DMS114 treated with DMSO at 0.1 percent for 48 hours (cell line): ENCODE measurements around the gene GRXCR2.
"Not testable (repeated sequence)": the region's sequence is repeated elsewhere in the genome, so short reads cannot be mapped to it uniquely, and the experiment has no call there.

Experiments
- DNase-seq: peaks from one replicate; lab custom pipeline; 2025; ENCODE audit not compliant: unreplicated experiment; lab: John Stamatoyannopoulos, UW

The GRXCR2 gene

GRCh38 chr5:145838276-145838675, 34.5 kb downstream of the GRXCR2 start:
- DNase-seq: no peak

DNA sequence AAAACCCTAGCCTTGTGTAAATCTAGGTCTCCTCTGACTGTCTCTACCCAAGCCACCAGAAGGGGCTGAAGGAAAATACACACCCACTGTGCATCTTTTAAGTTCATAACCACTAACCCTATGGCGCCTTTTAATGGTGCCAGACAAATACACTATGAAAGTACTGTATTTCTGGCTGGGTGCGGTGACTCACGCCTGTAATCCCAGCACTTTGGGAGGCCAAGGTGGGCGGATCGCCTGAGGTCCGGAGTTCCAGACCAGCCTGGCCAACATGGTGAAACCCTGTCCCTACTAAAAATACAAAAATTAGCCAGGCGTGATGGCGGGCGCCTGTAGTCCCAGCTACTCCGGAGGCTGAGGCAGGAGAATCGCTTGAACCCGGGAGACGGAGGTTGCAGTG, 36.6 kb downstream of the GRXCR2 start:
- DNase-seq: not testable (repeated sequence)

GRCh38 chr5:145835848-145836239, 37.0 kb downstream of the GRXCR2 start:
- no peak for DNase-seq

- peak; percentile 83 for DNase-seq
Observed at GRCh38 chr5:145834917-145835847, 37.6 kb downstream of the GRXCR2 start, which contains the start of gene PRELID2. PRELID2 (minus strand) TSS chr5:145835342; CDS start chr5:145835251, 91 bp downstream.

DNA sequence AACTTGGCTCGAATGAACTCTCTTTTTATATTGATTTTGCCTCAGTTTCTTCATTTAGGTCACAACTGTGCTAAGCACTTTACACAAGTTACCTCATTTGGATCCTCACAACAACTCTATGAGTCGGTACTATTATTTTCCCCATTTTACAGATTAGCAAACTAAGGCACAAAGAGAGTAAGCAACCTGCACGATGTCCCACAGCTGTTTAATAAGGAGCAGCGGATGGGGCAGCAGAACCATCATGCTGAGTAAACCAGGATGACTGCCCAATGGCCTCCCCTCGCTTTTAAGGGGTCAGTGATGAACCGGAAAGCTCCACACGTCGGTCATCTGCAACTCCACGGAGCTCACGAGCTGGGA, 38.3 kb downstream of the GRXCR2 start:
- no peak for DNase-seq

DNA sequence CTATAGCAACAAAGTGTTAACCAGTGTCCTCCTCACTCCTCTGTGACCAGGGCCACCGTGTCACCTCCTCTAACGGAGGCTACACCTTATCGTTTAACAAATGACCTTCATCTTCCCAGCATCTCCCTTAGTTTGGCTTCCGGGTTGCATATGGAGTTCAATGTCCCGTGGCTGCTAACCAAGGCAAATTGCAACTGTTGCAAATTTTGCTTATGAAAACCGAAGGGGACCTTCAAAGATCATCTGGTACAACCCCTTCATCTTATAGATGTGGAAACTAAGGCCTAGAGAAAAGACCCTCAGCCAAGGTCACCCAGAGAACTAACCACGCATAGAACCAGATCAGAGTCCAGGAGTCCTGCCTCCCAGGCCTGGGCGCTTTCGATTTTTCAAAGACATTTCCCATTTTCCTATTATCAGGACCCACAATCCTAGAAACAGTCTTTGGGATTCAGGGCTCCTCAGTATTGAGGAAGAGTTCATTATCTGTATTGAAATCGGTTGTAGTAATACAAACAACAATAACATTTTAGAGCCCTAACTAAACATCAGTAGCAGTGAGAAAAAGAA, 39.1 kb downstream of the GRXCR2 start:
- DNase-seq: no peak

- DNase-seq: no peak
Observed at GRCh38 chr5:145830594-145830993, 42.2 kb downstream of the GRXCR2 start.

DNA sequence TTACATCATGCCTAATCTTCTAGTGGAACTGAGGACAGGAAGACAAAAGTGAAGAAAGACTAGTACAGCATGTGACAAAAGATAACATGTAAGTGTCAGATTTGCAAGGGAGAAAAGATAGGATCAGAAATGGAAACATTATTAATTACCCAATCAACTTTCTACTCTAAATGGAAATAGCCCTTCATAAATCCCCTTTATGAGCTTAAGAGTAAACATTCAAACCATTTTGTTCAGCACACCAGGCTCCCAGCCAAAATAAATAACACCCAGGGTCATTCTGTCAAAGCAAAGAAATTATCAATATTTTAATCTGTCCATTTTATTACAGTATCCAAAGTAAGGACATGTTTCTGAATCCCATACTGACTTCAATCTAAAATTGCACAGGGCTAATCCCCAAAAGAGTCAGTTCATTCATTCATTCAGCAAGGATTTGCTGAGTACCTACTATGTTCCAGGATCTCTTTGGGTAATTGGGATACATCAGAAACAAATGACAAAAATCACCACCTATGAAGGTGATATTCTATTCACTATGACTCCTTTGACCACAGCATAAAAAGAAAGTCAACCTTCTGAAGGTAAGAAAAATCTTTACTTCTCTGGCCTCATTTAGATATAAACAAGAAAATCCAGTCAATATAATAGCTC, 43.0 kb downstream of the GRXCR2 start:
- DNase-seq: no peak

GRCh38 chr5:145826895-145827674, 45.7 kb downstream of the GRXCR2 start:
- DNase-seq: no peak

DNA sequence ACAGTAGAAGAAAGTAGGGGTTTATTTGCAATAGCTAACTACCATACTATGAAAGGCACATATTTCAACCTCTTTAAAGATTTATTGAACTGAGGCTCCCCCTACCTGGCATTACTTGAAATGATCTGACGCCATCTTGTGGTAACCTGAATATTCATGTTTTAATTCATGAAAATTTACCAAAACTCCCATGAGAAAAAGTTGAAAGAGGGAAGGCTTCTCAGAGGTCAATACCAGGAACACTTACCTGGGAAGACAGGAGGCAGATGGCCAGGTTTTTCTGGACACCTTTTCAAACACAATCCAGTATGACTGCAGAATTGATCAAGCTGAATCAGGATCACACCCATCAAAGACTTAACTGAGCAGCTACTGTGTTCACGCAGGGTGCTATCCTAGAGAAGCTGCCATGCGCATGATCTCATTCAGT, 47.0 kb downstream of the GRXCR2 start:
- DNase-seq: peak; percentile 60

DNA sequence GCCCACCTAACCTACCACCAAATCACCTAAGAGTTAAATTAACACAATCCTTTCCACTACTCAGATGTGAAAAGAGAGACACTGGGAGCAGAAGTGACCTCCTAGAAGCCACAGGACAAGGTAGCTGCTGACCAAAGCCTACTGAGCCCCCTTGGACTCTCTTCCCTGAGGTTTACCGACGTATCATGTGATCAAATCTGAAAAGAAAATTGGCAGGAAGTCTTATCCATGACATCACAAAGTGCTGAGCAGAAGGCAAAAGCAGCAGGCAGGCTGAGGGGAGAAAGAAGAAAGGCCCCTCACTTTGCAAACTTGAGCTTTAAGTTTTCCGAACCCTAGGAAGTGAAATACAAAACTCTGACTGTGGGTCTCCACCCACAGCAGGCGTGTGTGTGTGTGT, 48.8 kb downstream of the GRXCR2 start:
- no peak for DNase-seq

DNA sequence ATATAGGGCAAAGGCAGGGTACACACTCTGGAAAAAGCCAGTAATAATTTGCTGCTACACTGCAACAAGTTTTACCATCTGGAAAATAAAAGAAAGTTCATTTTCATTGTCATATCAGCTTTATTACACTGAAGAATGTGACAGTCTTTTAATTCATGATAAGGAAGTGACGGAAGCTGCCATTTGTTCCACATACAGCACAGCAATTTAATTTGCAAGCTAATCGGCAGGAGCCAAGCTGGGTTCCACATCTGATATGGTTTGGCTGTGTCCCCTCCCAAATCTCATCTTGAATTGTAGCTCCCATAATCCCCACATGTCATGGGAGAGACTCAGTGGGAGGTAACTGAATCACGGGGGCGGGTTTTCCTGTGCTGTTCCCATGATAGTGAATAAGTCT, 54.2 kb downstream of the GRXCR2 start:
- no peak for DNase-seq

- DNase-seq: no peak
Observed at GRCh38 chr5:145812877-145813276, 59.9 kb downstream of the GRXCR2 start.

GRCh38 chr5:145811834-145812625, 60.8 kb downstream of the GRXCR2 start:
- no peak for DNase-seq
